ENCODE data around the gene PXK.

Gene PXK

DNA sequence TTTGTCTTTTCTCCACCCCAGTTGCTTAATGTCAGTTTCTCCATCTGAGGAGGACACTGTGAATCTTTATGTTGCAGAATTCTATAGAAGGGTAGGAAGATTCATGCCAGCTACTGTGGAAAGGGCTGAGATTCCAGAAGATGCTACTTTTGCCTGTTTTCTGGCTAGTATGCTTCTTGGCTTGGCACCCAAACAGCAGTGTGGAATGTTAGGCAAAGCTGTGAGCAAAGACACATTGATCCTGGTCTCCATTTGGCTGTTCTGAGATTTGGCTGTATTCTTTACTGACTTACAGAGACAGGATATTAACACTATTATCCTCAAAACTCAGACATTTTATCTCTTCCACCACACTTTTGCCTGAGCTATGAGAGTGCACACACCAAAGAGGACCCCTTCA, 61.6 kb downstream of the PXK start:
- TF ChIP-seq EP300 (IDR thresholded peaks at IDR 0.05; ENCODE audit: borderline replicate concordance) (no peak), NFIC (IDR thresholded peaks at IDR 0.05) (no peak), TEAD4 (IDR thresholded peaks at IDR 0.05) (no peak), CEBPB (IDR thresholded peaks at IDR 0.05) (no peak), TAF1 (IDR thresholded peaks at IDR 0.05; ENCODE audit: low read depth) (no peak)
- TF ChIP-seq, protein P1, sequence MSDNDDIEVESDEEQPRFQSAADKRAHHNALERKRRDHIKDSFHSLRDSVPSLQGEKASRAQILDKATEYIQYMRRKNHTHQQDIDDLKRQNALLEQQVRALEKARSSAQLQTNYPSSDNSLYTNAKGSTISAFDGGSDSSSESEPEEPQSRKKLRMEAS (IDR thresholded peaks at IDR 0.05) = no peak

DNA sequence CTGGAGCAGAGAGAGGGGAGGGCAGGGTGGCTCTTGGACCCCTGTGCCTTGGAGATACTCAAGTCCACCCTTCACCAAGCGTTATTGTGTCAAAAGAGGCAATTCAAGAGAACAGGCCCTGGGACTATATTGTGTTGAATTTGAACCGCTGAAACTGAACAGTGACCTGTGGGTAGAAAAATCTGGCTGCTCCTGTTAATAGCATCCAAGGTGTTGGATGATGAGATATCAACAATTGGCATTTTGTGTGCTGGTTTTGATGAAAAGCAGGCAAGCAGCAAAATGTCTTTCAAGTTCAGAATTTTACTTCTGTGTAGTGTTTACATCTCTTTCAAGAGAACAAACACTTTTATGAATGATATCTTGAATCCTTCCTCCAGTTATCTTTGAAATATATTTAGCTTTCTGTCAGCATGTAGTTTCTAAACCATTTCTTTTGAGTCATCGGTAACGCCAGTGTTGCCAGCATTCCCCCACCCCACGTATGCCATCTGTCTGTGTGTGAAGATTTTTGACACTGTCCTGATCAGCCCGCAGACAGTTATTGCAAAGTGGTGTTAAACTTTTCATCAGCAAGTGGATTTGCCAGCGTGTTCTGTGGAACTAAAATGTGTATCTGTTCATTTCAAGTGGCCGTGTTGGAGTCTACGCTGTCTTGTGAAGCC, 66.1 kb downstream of the PXK start:
- no peak for TF ChIP-seq EP300 (IDR thresholded peaks at IDR 0.05; ENCODE audit: borderline replicate concordance)
- no peak for TF ChIP-seq ZBTB7A (IDR thresholded peaks at IDR 0.05; ENCODE audit: low read depth)
- TF ChIP-seq TEAD4 (IDR thresholded peaks at IDR 0.05) = no peak
- TF ChIP-seq CEBPB (IDR thresholded peaks at IDR 0.05) = no peak

DNA sequence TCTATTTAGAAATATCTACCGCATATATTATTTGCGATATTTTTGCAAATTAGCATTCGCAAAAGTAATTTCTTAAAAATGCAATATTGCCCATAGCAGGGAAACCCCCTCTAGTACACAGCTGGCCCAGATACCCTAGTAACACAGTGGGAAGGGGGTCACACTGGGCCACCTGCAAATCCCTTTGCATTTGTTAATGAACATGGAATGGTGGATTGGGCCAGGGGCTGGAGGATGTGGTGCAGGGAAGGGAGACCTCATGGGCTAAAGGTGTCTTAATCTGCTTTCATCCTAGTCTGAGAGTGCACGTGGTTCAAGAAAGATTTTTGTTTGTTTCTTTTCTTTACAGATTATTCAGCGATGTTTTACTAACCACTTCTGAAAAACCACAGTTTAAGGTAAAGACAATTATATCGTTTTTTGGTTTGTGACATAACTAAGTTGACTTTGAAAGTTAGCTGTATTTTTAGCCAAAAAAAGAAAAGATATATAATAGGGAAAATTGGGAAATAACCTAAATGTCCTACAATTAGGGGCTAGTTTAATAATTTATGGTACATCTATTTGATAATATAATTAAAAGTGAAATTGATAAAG, 70.9 kb downstream of the PXK start:
- no peak for TF ChIP-seq NFIC (IDR thresholded peaks at IDR 0.05)
- no peak for TF ChIP-seq TEAD4 (IDR thresholded peaks at IDR 0.05)
- TF ChIP-seq CREB1 (IDR thresholded peaks at IDR 0.05; ENCODE audit: low read depth) = no peak
- TF ChIP-seq EGR1 (IDR thresholded peaks at IDR 0.05) = no peak
- no peak for TF ChIP-seq YY1 (IDR thresholded peaks at IDR 0.05; ENCODE audit: low read depth)
- no peak for TF ChIP-seq EP300 (IDR thresholded peaks at IDR 0.05; ENCODE audit: borderline replicate concordance)
- TF ChIP-seq, protein P1 (IDR thresholded peaks at IDR 0.05) = no peak
- TF ChIP-seq TCF12 (IDR thresholded peaks at IDR 0.05; ENCODE audit: low read depth) = no peak

DNA sequence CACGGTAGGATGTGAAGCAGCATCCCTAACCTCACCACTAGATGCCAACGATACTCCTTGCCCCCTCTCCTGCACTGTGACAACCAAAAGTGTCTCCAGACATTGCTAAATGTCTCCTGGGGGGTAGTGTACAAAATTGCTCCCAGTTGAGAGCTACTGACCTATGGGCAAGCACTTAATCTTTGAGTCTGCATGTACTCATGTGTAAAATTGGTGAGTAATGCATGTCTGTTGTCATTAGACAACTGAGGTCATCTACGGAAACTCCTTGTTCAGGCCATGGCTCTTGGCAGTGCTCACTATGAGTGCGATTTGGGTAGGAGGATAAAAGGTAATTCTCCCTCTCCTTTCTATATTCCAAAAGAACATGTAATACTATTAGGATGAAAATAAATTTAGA, 71.7 kb downstream of the PXK start:
- TF ChIP-seq NFIC (IDR thresholded peaks at IDR 0.05) (no peak), EP300 (IDR thresholded peaks at IDR 0.05; ENCODE audit: borderline replicate concordance) (no peak), TEAD4 (IDR thresholded peaks at IDR 0.05) (no peak), RAD21 (IDR thresholded peaks at IDR 0.05; ENCODE audit: low read depth) (no peak), FOXM1 (IDR thresholded peaks at IDR 0.05; ENCODE audit: borderline replicate concordance, low read depth) (no peak), TCF12 (IDR thresholded peaks at IDR 0.05; ENCODE audit: low read depth) (no peak)
- TF ChIP-seq, protein P1 (IDR thresholded peaks at IDR 0.05) = no peak
- TF ChIP-seq, protein P2, sequence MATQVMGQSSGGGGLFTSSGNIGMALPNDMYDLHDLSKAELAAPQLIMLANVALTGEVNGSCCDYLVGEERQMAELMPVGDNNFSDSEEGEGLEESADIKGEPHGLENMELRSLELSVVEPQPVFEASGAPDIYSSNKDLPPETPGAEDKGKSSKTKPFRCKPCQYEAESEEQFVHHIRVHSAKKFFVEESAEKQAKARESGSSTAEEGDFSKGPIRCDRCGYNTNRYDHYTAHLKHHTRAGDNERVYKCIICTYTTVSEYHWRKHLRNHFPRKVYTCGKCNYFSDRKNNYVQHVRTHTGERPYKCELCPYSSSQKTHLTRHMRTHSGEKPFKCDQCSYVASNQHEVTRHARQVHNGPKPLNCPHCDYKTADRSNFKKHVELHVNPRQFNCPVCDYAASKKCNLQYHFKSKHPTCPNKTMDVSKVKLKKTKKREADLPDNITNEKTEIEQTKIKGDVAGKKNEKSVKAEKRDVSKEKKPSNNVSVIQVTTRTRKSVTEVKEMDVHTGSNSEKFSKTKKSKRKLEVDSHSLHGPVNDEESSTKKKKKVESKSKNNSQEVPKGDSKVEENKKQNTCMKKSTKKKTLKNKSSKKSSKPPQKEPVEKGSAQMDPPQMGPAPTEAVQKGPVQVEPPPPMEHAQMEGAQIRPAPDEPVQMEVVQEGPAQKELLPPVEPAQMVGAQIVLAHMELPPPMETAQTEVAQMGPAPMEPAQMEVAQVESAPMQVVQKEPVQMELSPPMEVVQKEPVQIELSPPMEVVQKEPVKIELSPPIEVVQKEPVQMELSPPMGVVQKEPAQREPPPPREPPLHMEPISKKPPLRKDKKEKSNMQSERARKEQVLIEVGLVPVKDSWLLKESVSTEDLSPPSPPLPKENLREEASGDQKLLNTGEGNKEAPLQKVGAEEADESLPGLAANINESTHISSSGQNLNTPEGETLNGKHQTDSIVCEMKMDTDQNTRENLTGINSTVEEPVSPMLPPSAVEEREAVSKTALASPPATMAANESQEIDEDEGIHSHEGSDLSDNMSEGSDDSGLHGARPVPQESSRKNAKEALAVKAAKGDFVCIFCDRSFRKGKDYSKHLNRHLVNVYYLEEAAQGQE (IDR thresholded peaks at IDR 0.05; ENCODE audit: low read depth) = no peak

DNA sequence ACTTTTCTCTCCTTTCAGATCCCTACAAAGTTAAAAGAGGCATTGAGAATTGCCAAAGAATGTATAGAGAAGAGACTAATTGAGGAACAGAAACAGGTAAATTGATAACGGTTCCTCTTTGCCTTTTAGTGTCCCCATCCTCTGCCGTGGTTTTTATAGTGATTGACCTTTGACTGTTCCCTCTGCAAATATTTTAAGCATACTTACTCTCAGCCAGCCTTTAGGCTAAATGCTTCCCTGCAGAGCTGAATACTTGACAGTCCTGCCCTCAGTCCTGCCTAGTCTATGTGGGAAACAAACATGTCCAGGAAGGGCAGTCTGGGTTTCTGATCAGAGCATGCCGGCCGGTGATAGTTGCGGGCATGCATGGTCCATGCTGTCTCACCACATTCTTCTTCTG, 76.2 kb downstream of the PXK start:
- TF ChIP-seq RAD21 (IDR thresholded peaks at IDR 0.05; ENCODE audit: low read depth) (no peak), CREB1 (IDR thresholded peaks at IDR 0.05; ENCODE audit: low read depth) (no peak), TAF1 (IDR thresholded peaks at IDR 0.05; ENCODE audit: low read depth) (no peak), TCF12 (IDR thresholded peaks at IDR 0.05; ENCODE audit: low read depth) (no peak), EGR1 (IDR thresholded peaks at IDR 0.05) (no peak), YY1 (IDR thresholded peaks at IDR 0.05; ENCODE audit: low read depth) (no peak), CEBPB (IDR thresholded peaks at IDR 0.05) (no peak), NFIC (IDR thresholded peaks at IDR 0.05) (no peak), ZBTB7A (IDR thresholded peaks at IDR 0.05; ENCODE audit: low read depth) (no peak), TEAD4 (IDR thresholded peaks at IDR 0.05) (no peak), FOXM1 (IDR thresholded peaks at IDR 0.05; ENCODE audit: borderline replicate concordance, low read depth) (no peak), EP300 (IDR thresholded peaks at IDR 0.05; ENCODE audit: borderline replicate concordance) (no peak)
- TF ChIP-seq, protein P1 (IDR thresholded peaks at IDR 0.05) = no peak
- TF ChIP-seq, protein P3, sequence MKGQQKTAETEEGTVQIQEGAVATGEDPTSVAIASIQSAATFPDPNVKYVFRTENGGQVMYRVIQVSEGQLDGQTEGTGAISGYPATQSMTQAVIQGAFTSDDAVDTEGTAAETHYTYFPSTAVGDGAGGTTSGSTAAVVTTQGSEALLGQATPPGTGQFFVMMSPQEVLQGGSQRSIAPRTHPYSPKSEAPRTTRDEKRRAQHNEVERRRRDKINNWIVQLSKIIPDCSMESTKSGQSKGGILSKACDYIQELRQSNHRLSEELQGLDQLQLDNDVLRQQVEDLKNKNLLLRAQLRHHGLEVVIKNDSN (IDR thresholded peaks at IDR 0.05) = no peak
- TF ChIP-seq, protein P2 (IDR thresholded peaks at IDR 0.05; ENCODE audit: low read depth) = no peak

DNA sequence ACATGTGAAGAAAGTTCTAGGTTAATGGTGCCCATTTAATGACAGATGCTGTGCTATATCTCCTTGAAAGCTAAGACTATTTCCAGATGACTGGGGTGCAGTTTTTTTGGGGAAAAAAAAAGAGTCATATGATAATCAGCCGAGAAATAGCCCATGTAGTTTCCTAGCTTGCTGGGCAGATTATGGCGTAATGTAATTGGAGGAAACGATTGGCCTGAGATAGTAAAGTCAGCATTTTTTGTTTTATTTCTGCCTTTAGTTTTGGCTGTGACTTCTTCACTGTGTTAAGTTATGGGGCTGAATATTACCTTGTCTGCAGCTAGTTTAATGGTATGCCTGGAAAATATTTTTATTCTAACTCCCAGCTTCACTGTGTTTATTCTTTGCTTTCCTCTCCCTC, 77.0 kb downstream of the PXK start:
- TF ChIP-seq, protein P1 (IDR thresholded peaks at IDR 0.05) = no peak
- TF ChIP-seq ZBTB7A (IDR thresholded peaks at IDR 0.05; ENCODE audit: low read depth) (no peak), TCF12 (IDR thresholded peaks at IDR 0.05; ENCODE audit: low read depth) (no peak), FOXM1 (IDR thresholded peaks at IDR 0.05; ENCODE audit: borderline replicate concordance, low read depth) (no peak), EGR1 (IDR thresholded peaks at IDR 0.05) (no peak), TAF1 (IDR thresholded peaks at IDR 0.05; ENCODE audit: low read depth) (no peak), NFIC (IDR thresholded peaks at IDR 0.05) (no peak), EP300 (IDR thresholded peaks at IDR 0.05; ENCODE audit: borderline replicate concordance) (no peak), TEAD4 (IDR thresholded peaks at IDR 0.05) (no peak), CREB1 (IDR thresholded peaks at IDR 0.05; ENCODE audit: low read depth) (no peak), YY1 (IDR thresholded peaks at IDR 0.05; ENCODE audit: low read depth) (no peak), CEBPB (IDR thresholded peaks at IDR 0.05) (no peak), RAD21 (IDR thresholded peaks at IDR 0.05; ENCODE audit: low read depth) (no peak)
- TF ChIP-seq, protein P2 (IDR thresholded peaks at IDR 0.05; ENCODE audit: low read depth) = no peak
- TF ChIP-seq, protein P3 (IDR thresholded peaks at IDR 0.05) = no peak

Measured in Ishikawa (cell line).